Pancreas (tissue), 10 donors: ENCODE measurements around the gene CLIC5. TPM values are rescaled to one million over a fixed set of nuclear protein-coding genes. Genes with fewer than 3 reads are reported as not detected.

Experiments used
- ATAC-seq, 4 donors: fragments of 200-7000 bp; cut with Tn5 transposase; one replicate each; pipeline versions ENCODE4 v1.8.0 to v1.9.1; 2020; ENCODE audit warnings: mild to moderate bottlenecking in 4 of 4, moderate library complexity in 4 of 4
- DNase-seq, 6 donors: peaks; one replicate each; pipeline ENCODE4 v3.0.0-alpha.2; 2020
- FAIRE-seq: peaks from 2 replicates; lab custom pipeline; 2012; peaks lifted over from hg19 to GRCh38; lab: Jason Lieb, UNC
- H3K27ac ChIP-seq, 4 donors: fragments of 200-600 bp; sonication (generic); 1 replicate in 3 of 4; 2 replicates in 1 of 4; pipeline versions ENCODE4 v1.5.0 to v1.8.0; 2020
- H3K27me3 ChIP-seq, 4 donors: fragments of 200-600 bp; one replicate each; pipeline ENCODE4 v1.8.0; 2021
- H3K36me3 ChIP-seq, 3 donors: fragments of 200-600 bp; sonication (generic) in 1 of 3; one replicate each; pipeline versions ENCODE4 v1.5.0 to v1.8.0; 2020 to 2021
- H3K4me1 ChIP-seq, 3 donors: fragments of 200-600 bp; one replicate each; pipeline ENCODE4 v1.8.0; 2021
- H3K4me3 ChIP-seq, 4 donors: fragments of 200-600 bp; sonication (generic) in 2 of 4; one replicate each; pipeline versions ENCODE4 v1.5.0 to v1.8.0; 2020 to 2021
- H3K9me3 ChIP-seq, 4 donors: fragments of 200-600 bp; one replicate each; pipeline ENCODE4 v1.8.0; 2021
- WGBS, 2 donors: extraction: QIAGEN DNeasy Blood & Tissue Kit; methylation state at CpG; one replicate each; pipeline ENCODE4 v1.1.7; 2013; 5-methylcytosine and 5-hydroxymethylcytosine counted together
- intact Hi-C, 3 donors: fragments of 100-400 bp; cut with DNase I; formaldehyde crosslinking; loops; one replicate each; pipeline versions ENCODE4 v1.11.1 to v1.14.2; 2022
- polyA plus RNA-seq, 2 donors: library from polyadenylated mRNA; stranded (reverse); fragments of 200-250 nt; gene quantifications; one replicate each; pipeline ENCODE4 v1.2.3, GENCODE V29; 2013
- total RNA-seq, 6 donors: library from RNA; stranded (reverse); fragmentation: NEBNext Ultra II Directional in 4 of 6; extraction: Animal tissue kit (Norgen Biotek cat#: 25700) in 4 of 6; gene quantifications; one replicate each; pipeline versions ENCODE4 v1.2.1 to v1.2.4, GENCODE V29; 2021 to 2023
- TF ChIP-seq, protein P1 (sequence below), 4 donors: fragments of 200-600 bp; sonication (generic) in 3 of 4; IDR thresholded peaks; one replicate each; pipeline versions ENCODE4 v1.5.0 to v1.8.0; 2021; ENCODE audit warnings: antibody characterized with exemption in 4 of 4
- donor health status: healthy with polysubstance abuse.
- donor health status: DM: no; HTN: no; CAD: no; lungs with moderate emphysema.
- donor health status: DM: no; HTN: no; CAD: no.
- donor health status: control.
- donor health status: control.
- donor health status: Bipolar disorder and iron deficiency.
- donor health status: DM: yes; HTN: yes; CAD: no.
- donor health status: DM: no; HTN: no; CAD: no.
- donor health status: DM: no; HTN: no; CAD: no.
- donor health status: DM: yes; HTN: yes; CAD: no.

Gene CLIC5
- total RNA-seq = 1 to 10 TPM in 4 of 6 donors, under 1 TPM in 2; 0.83 to 2.1 (median 1.6) TPM
- polyA plus RNA-seq = 1 to 10 TPM in 1 of 2 donors, under 1 TPM in 1; 0.53 to 1.1 TPM

DNA sequence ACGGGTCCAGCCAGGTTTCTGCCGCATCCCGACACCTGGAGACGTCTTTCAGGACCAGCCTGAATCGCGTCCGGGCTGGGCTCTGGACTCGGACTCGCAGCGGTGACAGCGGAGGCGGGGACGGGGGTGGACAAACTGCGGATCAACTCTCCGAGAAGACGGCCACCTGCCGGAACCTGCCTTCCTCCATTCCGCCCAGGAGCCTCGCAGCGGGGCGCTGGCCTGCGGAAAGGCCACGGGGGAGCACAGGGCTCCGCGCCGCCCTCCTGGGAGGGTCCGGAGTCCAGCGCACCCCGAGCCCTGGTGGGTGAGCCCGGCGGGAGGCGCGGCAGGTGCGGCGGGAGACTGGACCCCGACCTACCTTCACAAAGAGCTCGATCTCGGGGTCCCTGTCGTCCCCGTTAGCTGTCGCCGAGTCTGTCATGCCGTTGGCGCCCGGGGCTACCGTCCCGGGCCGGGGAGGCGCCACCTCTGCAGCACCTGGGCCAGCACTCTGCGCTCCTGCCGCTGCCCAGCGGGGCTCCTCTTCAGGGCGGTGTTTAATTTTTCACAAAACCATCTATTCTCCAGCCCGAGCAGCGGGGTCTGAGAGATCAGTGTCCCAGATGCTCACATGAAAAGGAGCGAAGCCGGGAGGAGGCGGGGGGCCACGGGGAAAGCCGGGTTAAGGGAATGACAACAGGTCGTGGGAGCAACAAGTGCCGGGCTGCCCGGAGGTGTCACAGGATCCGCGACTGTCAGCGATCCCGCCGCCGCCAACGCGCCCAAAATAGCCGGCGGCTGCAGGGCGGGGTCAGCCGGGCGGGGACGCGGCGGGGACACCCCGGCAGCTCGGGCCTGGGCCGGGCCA, at the start of gene CLIC5:
Gene CLIC5 (minus strand): TSS at position 742 of the 850 bp plus-strand sequence. CDS start 318 bp downstream, at position 424.
- FAIRE-seq = no peak
- DNase-seq = peak; percentile 21 to 76 (median 38)
- peak within 1 kb of the TSS in 2 of 4 donors; percentile 24 to 29 for H3K27ac ChIP-seq
- peak within 1 kb of the TSS; percentile 17 to 64 (median 41) for H3K4me3 ChIP-seq
- intact Hi-C loops = no loop called here
- H3K36me3 ChIP-seq = no peaks in the 10 kb centered on the region
- 0 to 1% methylated on average over 79 to 82 of the region's 82 CpGs for WGBS, 2 donors
- H3K27me3 ChIP-seq = peaks cover 0 to 3% (median 1%) of the 10 kb centered on the region in 4 donors
- TF ChIP-seq, protein P1, sequence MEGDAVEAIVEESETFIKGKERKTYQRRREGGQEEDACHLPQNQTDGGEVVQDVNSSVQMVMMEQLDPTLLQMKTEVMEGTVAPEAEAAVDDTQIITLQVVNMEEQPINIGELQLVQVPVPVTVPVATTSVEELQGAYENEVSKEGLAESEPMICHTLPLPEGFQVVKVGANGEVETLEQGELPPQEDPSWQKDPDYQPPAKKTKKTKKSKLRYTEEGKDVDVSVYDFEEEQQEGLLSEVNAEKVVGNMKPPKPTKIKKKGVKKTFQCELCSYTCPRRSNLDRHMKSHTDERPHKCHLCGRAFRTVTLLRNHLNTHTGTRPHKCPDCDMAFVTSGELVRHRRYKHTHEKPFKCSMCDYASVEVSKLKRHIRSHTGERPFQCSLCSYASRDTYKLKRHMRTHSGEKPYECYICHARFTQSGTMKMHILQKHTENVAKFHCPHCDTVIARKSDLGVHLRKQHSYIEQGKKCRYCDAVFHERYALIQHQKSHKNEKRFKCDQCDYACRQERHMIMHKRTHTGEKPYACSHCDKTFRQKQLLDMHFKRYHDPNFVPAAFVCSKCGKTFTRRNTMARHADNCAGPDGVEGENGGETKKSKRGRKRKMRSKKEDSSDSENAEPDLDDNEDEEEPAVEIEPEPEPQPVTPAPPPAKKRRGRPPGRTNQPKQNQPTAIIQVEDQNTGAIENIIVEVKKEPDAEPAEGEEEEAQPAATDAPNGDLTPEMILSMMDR (IDR thresholded peaks at IDR 0.05) = no peak
- no peaks in the 10 kb centered on the region for H3K4me1 ChIP-seq
- no peaks in the 10 kb centered on the region for H3K9me3 ChIP-seq
- peak; percentile 65 to 82 (median 77) for ATAC-seq

DNA sequence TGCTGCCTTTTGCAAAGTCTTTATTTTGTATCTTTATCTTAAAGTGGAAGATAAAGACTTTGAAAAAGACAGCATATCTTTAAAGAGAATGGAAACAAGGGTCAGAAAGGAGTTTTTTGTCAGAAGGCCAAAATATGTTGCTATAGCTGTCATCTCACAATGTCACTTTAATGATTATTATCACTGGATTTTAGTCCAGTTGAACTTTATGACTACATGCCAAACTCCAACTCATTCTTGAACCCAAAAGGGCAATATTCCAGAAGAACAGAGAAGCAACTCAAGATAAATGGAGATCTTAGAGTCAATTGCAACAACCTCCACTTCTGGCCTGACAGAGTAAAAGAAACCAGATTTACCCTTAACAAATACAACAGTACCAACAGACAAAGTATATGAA, 47.3 kb upstream of the CLIC5 start:
- TF ChIP-seq, protein P1 (IDR thresholded peaks at IDR 0.05) = no peak
- H3K4me3 ChIP-seq = no peak overlapping the region
- FAIRE-seq (no peak), DNase-seq (no peak), ATAC-seq (no peak)
- no peaks in the 10 kb centered on the region for H3K9me3 ChIP-seq
- peaks cover 6 to 25% (median 19%) of the 10 kb centered on the region in 3 donors for H3K4me1 ChIP-seq
- no peaks in the 10 kb centered on the region for H3K27me3 ChIP-seq
- peak overlapping the region in 2 of 4 donors; percentile 43 to 64 for H3K27ac ChIP-seq
- intact Hi-C loops = no loop called here
- H3K36me3 ChIP-seq = no peaks in the 10 kb centered on the region

DNA sequence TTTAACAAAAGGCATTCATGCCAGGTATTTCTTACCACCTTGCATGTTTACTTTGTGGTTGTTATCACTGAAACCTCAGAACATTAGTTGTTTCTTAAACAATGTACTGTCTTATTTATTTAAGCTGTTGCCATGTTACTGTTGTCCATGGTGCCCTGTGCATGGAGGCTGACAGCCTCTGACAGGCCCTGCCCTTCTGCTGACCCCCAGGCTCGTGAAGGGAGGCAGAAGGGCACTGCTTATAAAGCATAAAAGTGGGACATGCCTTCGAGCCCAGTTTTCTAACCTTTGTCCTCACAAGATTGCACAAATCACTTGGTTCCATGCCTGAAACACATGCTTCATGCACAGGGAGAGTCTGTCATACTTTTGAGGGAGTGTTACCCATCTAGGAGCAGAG, 46.7 kb upstream of the CLIC5 start:
- intact Hi-C loops = no loop called here
- TF ChIP-seq, protein P1 (IDR thresholded peaks at IDR 0.05) = no peak
- Histone ChIP-seq H3K9me3 (no peaks in the 10 kb centered on the region), H3K27me3 (no peaks in the 10 kb centered on the region), H3K4me3 (no peak overlapping the region), H3K27ac (peak overlapping the region in 3 of 4 donors; percentile 4 to 64 (median 43)), H3K4me1 (peaks cover 6 to 25% (median 19%) of the 10 kb centered on the region in 3 donors), H3K36me3 (no peaks in the 10 kb centered on the region)
- WGBS, 2 donors = 3 to 4% methylated on average over 2 of the region's 2 CpGs
- FAIRE-seq (no peak), DNase-seq (peak in 4 of 6 donors; percentile 36 to 49 (median 43)), ATAC-seq (peak; percentile 85 to 94 (median 92))

DNA sequence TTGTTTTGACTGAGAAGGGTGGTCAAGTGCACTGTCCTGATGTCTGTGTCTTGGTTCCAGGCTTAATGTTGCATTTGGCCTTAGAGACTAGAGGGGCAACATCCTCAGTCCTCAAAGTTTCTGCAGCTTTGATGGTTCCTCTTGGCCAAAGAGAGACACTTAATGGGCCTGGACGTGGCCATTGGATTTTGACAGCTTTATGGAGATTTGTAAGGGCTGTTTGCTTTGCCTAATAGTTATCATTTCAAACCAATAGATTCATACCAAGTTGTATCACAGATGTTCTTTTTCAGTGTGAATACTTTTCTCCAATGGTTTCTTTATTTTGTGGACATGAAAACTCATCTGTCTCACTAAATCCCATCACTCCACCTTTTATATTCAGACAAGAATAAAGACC, 45.8 kb upstream of the CLIC5 start:
- no peaks in the 10 kb centered on the region for H3K9me3 ChIP-seq
- H3K4me3 ChIP-seq = no peak overlapping the region
- DNase-seq = no peak
- FAIRE-seq = no peak
- H3K27ac ChIP-seq = peak overlapping the region in 3 of 4 donors; percentile 4 to 64 (median 43)
- TF ChIP-seq, protein P1 (IDR thresholded peaks at IDR 0.05) = no peak
- H3K36me3 ChIP-seq = no peaks in the 10 kb centered on the region
- intact Hi-C loops = no loop called here
- no peak for ATAC-seq
- WGBS, 2 donors = 56 to 77% methylated on average over 1 of the region's 1 CpG
- H3K27me3 ChIP-seq = no peaks in the 10 kb centered on the region
- H3K4me1 ChIP-seq = peaks cover 6 to 25% (median 19%) of the 10 kb centered on the region in 3 donors
